HepG2 (cell line): ENCODE results near the gene SRSF6. TPM values are rescaled to one million over a fixed set of nuclear protein-coding genes. Genes with fewer than 3 reads are reported as not detected.
A peak's percentile ranks its signal among the peaks of the same experiment; 100 is the strongest.

Source experiments
- ATAC-seq: fragments of 200-7000 bp; cut with Tn5 transposase; 3 replicates; pipeline ENCODE4 v1.9.1; 2020; ENCODE audit warnings: mild to moderate bottlenecking, moderate library complexity
- BruUV-seq: library from RNA; stranded (reverse); fragments of 400-500 nt; replicated peaks from 2 replicates; lab custom pipeline; 2021; lab: Mats Ljungman, UMichigan
- CTCF ChIA-PET: fragments of 300-600 bp; formaldehyde crosslinking; extraction: SDS; loops from one replicate; lab custom pipeline; 2021; ENCODE audit warnings: low total read pairs, inconsistent platforms, low intra/inter-chr PET ratio; lab: Yijun Ruan, JAX
- POLR2A ChIA-PET: fragments of 350-600 bp; sonication (Branson Sonifier 250); formaldehyde crosslinking; loops from one replicate; lab custom pipeline; 2020; ENCODE audit warnings: antibody characterized with exemption, inconsistent platforms; lab: Yijun Ruan, JAX
- DNase-seq: peaks from one replicate; pipeline ENCODE4 v3.0.0-alpha.2; 2015; ENCODE audit warnings: low spot score
- FAIRE-seq: peaks from 3 replicates; lab custom pipeline; 2011; peaks lifted over from hg19 to GRCh38; lab: Jason Lieb, UNC
- H2AFZ ChIP-seq: one replicate; pipeline ENCODE4 v1.6.1; 2011; ENCODE audit warnings: low read length, inconsistent platforms
- H3K27ac ChIP-seq: fragments of 300-600 bp; 3 replicates; pipeline ENCODE4 v1.8.0; 2011; ENCODE audit warnings: mixed run types, mild to moderate bottlenecking, mixed read lengths, low read length, inconsistent platforms; ENCODE audit not compliant: insufficient read depth; ENCODE audit errors: extremely low read length
- H3K27me3 ChIP-seq, 2 experiments: fragments of 200-600 bp in 1 of 2; 2 replicates in 1 of 2; 3 replicates in 1 of 2; pipeline versions ENCODE4 v1.6.0 to v1.8.0; 2011; ENCODE audit warnings: low read length in 2 of 2, mild to moderate bottlenecking in 2 of 2, moderate library complexity in 2 of 2, inconsistent platforms in 1 of 2; ENCODE audit not compliant: insufficient read depth in 2 of 2, control insufficient read depth in 1 of 2
- H3K36me3 ChIP-seq, 2 experiments: fragments of 200-600 bp in 1 of 2; replicated peaks in 1 of 2; 2 replicates in 1 of 2; 3 replicates in 1 of 2; pipeline versions ENCODE4 v1.5.1 to v1.8.0; 2011; ENCODE audit warnings: low read length in 2 of 2, inconsistent platforms in 1 of 2; ENCODE audit not compliant: insufficient read depth in 2 of 2, control insufficient read depth in 1 of 2
- H3K4me1 ChIP-seq: 2 replicates; pipeline ENCODE4 v1.5.1; 2012; ENCODE audit warnings: low read length, inconsistent platforms; ENCODE audit not compliant: insufficient read depth
- H3K4me2 ChIP-seq: 2 replicates; pipeline ENCODE4 v1.6.0; 2011; ENCODE audit warnings: low read depth, low read length, inconsistent platforms
- H3K4me3 ChIP-seq, 3 experiments: fragments of 200-600 bp in 1 of 3; sonication (generic), shearing (Covaris generic) in 1 of 3; replicated peaks in 1 of 3; 2 replicates each; pipeline ENCODE4 v1.5.1; 2011 to 2016; ENCODE audit warnings: low read length in 3 of 3, inconsistent platforms in 2 of 3, low read depth in 2 of 3, mild to moderate bottlenecking in 2 of 3, control low read depth in 1 of 3, mixed read lengths in 1 of 3; ENCODE audit not compliant: insufficient read depth in 1 of 3
- H3K79me2 ChIP-seq: one replicate; pipeline ENCODE4 v1.6.1; 2011; ENCODE audit warnings: low read length, inconsistent platforms; ENCODE audit not compliant: insufficient read depth
- H3K9ac ChIP-seq: 2 replicates; pipeline ENCODE4 v1.6.0; 2011; ENCODE audit warnings: mild to moderate bottlenecking, low read depth, low read length, inconsistent platforms; ENCODE audit not compliant: insufficient read depth
- H3K9me3 ChIP-seq: 2 replicates; pipeline ENCODE4 v1.5.1; 2012; ENCODE audit warnings: mild to moderate bottlenecking, low read length
- H4K20me1 ChIP-seq: 2 replicates; pipeline ENCODE4 v1.6.0; 2011; ENCODE audit warnings: inconsistent platforms, mild to moderate bottlenecking, low read length, moderate library complexity; ENCODE audit not compliant: insufficient read depth
- FOXA3 ChIP-seq: IDR thresholded peaks from 2 replicates; pipeline ENCODE4 v1.6.1; 2016; ENCODE audit warnings: missing genetic modification reagents, missing compliant biosample characterization
- FOXO1 ChIP-seq: sonication (generic); formaldehyde crosslinking; IDR thresholded peaks from 2 replicates; pipeline ENCODE4 v1.4.0; 2020; ENCODE audit warnings: missing genetic modification reagents
- NFYC ChIP-seq: IDR thresholded peaks from 2 replicates; pipeline ENCODE4 v1.6.1; 2016; ENCODE audit warnings: missing genetic modification reagents, missing compliant biosample characterization
- SRF ChIP-seq: IDR thresholded peaks from 2 replicates; pipeline ENCODE4 v1.6.1; 2011; ENCODE audit warnings: mild to moderate bottlenecking, low read depth, low read length, moderate library complexity
- ZFYVE20 ChIP-seq: sonication (generic); formaldehyde crosslinking; IDR thresholded peaks from 2 replicates; pipeline ENCODE4 v1.8.0; 2023; ENCODE audit warnings: low read depth, mild to moderate bottlenecking, moderate library complexity, missing genetic modification reagents, borderline replicate concordance
- ZNF670 ChIP-seq: sonication (generic); formaldehyde crosslinking; IDR thresholded peaks from 2 replicates; pipeline ENCODE4 v1.8.0; 2022; ENCODE audit warnings: mild to moderate bottlenecking, missing genetic modification reagents, borderline replicate concordance
- ZNF709 ChIP-seq: sonication (generic); formaldehyde crosslinking; IDR thresholded peaks from 2 replicates; pipeline ENCODE4 v1.5.0; 2020; ENCODE audit warnings: mild to moderate bottlenecking, missing genetic modification reagents
- ZNF724P ChIP-seq: sonication (generic); formaldehyde crosslinking; IDR thresholded peaks from 2 replicates; pipeline ENCODE4 v1.8.0; 2022; ENCODE audit warnings: missing genetic modification reagents, borderline replicate concordance
- WGBS: methylation state at CpG from one replicate; pipeline ENCODE4 v1.1.6; 2017; ENCODE audit warnings: low lambda C conversion rate; 5-methylcytosine and 5-hydroxymethylcytosine counted together
- in situ Hi-C: cut with HindIII; loops from 2 replicates; pipeline ENCODE4 v1.10.0; 2017; ENCODE audit warnings: low pct_unique_long_range_greater_than_20kb; ENCODE audit not compliant: extremely low pct_ligation_motif_present
- intact Hi-C: fragments of 100-400 bp; cut with micrococcal nuclease; formaldehyde crosslinking; loops from one replicate; pipeline ENCODE4 v1.10.0; 2022; ENCODE audit not compliant: unreplicated experiment
- polyA plus RNA-seq, 8 experiments: library from polyadenylated mRNA; depleted of rRNA in 3 of 8; stranded (reverse) in 7 of 8; unstranded in 1 of 8; fragments of >200 nt; fragmentation: Illumina TruSeq in 4 of 8; extraction: Trizol in 4 of 8; gene quantifications; 2 replicates each; pipeline versions ENCODE4 v1.2.1 to v1.2.3, GENCODE V29; 2011 to 2016; ENCODE audit warnings: low read depth in 4 of 8, missing spikeins in 1 of 8, mixed read lengths in 1 of 8; ENCODE audit not compliant: insufficient read depth in 1 of 8
- total RNA-seq, 5 experiments: library from RNA; depleted of rRNA; stranded (reverse); fragments of >200 nt; fragmentation: Illumina TruSeq; extraction: Trizol; gene quantifications; 2 replicates each; pipeline ENCODE4 v1.2.3, GENCODE V29; 2016; ENCODE audit warnings: low read depth in 1 of 5
- TF ChIP-seq, protein P1 (sequence below): sonication (generic); formaldehyde crosslinking; conservative IDR thresholded peaks from 2 replicates; pipeline ENCODE4 v1.8.0; 2022; ENCODE audit warnings: mild to moderate bottlenecking, moderate library complexity, missing genetic modification reagents
- TF ChIP-seq, protein P2 (sequence below): sonication (generic); formaldehyde crosslinking; IDR thresholded peaks from 2 replicates; pipeline ENCODE4 v1.4.0; 2020; ENCODE audit warnings: missing genetic modification reagents
- TF ChIP-seq, protein P3 (sequence below): sonication (generic); formaldehyde crosslinking; IDR thresholded peaks from 2 replicates; pipeline ENCODE4 v1.8.1; 2022; ENCODE audit warnings: low read depth, mild to moderate bottlenecking, missing genetic modification reagents
- TF ChIP-seq, protein P4 (sequence below), 2 experiments: fragments of 450-650 bp in 1 of 2; sonication (generic) in 1 of 2; formaldehyde crosslinking; IDR thresholded peaks; 2 replicates each; pipeline versions ENCODE4 v1.5.0 to v1.8.0; 2020 to 2022; ENCODE audit warnings: mild to moderate bottlenecking in 1 of 2, missing genetic modification reagents in 1 of 2
- TF ChIP-seq, protein P5 (sequence below): sonication (generic); formaldehyde crosslinking; IDR thresholded peaks from 2 replicates; pipeline ENCODE4 v1.4.0; 2020; ENCODE audit warnings: missing genetic modification reagents

SRSF6 gene
- total and polyA plus RNA-seq, 2 of the 13 experiments (the other 11 are each of a cell fraction or from before 2014, with no cell fraction given) = 156 to 194 TPM

DNA sequence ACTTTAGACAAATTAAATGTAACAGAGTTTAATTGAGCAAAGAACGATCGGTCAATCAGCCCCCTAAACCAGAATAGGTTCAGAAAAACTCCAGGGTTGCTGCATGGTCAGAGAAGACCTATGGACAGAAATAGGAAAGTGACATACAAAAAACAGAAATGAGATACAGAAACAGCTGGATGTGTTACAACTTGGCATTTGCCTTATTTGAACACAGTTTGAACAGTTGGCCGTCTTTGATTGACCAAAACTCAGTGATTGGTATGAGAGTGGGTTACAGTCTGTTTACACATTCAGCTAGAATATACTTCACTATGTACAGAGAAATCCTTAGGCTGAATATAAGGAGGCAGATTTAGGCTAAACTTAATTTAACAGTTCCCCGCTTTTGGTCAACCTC lies 19.9 kb downstream of the SRSF6 start (continued):
- TF ChIP-seq, protein P1, sequence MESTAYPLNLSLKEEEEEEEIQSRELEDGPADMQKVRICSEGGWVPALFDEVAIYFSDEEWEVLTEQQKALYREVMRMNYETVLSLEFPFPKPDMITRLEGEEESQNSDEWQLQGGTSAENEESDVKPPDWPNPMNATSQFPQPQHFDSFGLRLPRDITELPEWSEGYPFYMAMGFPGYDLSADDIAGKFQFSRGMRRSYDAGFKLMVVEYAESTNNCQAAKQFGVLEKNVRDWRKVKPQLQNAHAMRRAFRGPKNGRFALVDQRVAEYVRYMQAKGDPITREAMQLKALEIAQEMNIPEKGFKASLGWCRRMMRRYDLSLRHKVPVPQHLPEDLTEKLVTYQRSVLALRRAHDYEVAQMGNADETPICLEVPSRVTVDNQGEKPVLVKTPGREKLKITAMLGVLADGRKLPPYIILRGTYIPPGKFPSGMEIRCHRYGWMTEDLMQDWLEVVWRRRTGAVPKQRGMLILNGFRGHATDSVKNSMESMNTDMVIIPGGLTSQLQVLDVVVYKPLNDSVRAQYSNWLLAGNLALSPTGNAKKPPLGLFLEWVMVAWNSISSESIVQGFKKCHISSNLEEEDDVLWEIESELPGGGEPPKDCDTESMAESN (CRISPR knock-in tag) = no peak
- TF ChIP-seq ZNF724P (no peak), ZNF709 (CRISPR knock-in tag) (no peak)

DNA sequence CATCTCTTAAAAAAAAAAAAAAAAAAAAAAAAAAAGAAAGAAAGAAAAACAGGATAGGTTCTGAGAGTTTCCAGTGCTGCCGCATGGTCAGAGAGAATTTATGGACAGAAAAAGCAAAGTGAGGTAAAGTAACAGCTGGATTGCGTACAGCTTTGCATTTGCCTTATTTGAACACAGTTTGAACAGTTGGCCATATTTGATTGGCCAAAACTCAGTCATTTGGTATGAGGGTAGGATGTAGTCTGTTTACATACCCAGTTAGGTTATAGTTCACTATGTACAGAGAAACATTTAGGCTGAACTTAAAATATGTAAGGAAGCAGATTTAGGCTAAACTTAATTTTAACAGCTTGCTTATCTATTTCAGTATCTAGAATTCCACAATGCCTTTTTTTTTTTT lies 32.3 kb downstream of the SRSF6 start:
- ATAC-seq (peak; percentile 47; the same call in 2 of the 3 replicates), DNase-seq (no peak), FAIRE-seq (no peak)
- H3K27ac ChIP-seq = no peak overlapping the region
- H3K27me3 ChIP-seq = no peaks in the 10 kb centered on the region
- intact Hi-C loops = no loop called here
- WGBS = 53% methylated on average over 2 of the region's 2 CpGs
- in situ Hi-C loops = no loop called here
- CTCF ChIA-PET = no interaction called here
- no peaks in the 10 kb centered on the region for H3K4me1 ChIP-seq
- 0 out of 2 replicates have a peak overlapping the region, but pooled peaks have one; percentile 37 for H3K4me2 ChIP-seq
- peaks cover 9% of the 10 kb centered on the region for H3K9me3 ChIP-seq
- H2AFZ ChIP-seq = no peak overlapping the region
- H3K79me2 ChIP-seq = no peaks in the 10 kb centered on the region
- H4K20me1 ChIP-seq = no peaks in the 10 kb centered on the region
- H3K4me3 ChIP-seq = no peak overlapping the region
- BruUV-seq = no TSS peak
- H3K9ac ChIP-seq = no peak overlapping the region
- POLR2A ChIA-PET = interaction anchor here (1.2 to 1.3 kb wide), 3 partner anchors 24 to 33 kb away, joined by 4 to 6 read pairs (median 6); partner anchors contain the start of gene SRSF6
- no peaks in the 10 kb centered on the region for H3K36me3 ChIP-seq
- TF ChIP-seq SRF (peak; percentile 83), ZNF670 (no peak), FOXO1 (CRISPR knock-in tag) (no peak), NFYC (CRISPR knock-in tag) (0 out of 2 replicates have a peak, but pooled peaks have one; percentile 14), ZFYVE20 (CRISPR knock-in tag) (no peak), FOXA3 (CRISPR knock-in tag) (peak; percentile 32; the same call in 1 of the 2 replicates)
- TF ChIP-seq, protein P2, sequence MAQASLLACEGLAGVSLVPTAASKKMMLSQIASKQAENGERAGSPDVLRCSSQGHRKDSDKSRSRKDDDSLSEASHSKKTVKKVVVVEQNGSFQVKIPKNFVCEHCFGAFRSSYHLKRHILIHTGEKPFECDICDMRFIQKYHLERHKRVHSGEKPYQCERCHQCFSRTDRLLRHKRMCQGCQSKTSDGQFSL (CRISPR knock-in tag) = no peak
- TF ChIP-seq, protein P3, sequence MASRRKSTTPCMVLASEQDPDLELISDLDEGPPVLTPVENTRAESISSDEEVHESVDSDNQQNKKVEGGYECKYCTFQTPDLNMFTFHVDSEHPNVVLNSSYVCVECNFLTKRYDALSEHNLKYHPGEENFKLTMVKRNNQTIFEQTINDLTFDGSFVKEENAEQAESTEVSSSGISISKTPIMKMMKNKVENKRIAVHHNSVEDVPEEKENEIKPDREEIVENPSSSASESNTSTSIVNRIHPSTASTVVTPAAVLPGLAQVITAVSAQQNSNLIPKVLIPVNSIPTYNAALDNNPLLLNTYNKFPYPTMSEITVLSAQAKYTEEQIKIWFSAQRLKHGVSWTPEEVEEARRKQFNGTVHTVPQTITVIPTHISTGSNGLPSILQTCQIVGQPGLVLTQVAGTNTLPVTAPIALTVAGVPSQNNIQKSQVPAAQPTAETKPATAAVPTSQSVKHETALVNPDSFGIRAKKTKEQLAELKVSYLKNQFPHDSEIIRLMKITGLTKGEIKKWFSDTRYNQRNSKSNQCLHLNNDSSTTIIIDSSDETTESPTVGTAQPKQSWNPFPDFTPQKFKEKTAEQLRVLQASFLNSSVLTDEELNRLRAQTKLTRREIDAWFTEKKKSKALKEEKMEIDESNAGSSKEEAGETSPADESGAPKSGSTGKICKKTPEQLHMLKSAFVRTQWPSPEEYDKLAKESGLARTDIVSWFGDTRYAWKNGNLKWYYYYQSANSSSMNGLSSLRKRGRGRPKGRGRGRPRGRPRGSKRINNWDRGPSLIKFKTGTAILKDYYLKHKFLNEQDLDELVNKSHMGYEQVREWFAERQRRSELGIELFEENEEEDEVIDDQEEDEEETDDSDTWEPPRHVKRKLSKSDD (CRISPR knock-in tag) = no peak
- TF ChIP-seq, protein P4, sequence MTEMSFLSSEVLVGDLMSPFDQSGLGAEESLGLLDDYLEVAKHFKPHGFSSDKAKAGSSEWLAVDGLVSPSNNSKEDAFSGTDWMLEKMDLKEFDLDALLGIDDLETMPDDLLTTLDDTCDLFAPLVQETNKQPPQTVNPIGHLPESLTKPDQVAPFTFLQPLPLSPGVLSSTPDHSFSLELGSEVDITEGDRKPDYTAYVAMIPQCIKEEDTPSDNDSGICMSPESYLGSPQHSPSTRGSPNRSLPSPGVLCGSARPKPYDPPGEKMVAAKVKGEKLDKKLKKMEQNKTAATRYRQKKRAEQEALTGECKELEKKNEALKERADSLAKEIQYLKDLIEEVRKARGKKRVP (CRISPR knock-in tag; IDR thresholded peaks at IDR 0.05) = peak in 1 of 2 experiments; percentile 66; a peak in 2 of 4 replicates
- TF ChIP-seq, protein P5, sequence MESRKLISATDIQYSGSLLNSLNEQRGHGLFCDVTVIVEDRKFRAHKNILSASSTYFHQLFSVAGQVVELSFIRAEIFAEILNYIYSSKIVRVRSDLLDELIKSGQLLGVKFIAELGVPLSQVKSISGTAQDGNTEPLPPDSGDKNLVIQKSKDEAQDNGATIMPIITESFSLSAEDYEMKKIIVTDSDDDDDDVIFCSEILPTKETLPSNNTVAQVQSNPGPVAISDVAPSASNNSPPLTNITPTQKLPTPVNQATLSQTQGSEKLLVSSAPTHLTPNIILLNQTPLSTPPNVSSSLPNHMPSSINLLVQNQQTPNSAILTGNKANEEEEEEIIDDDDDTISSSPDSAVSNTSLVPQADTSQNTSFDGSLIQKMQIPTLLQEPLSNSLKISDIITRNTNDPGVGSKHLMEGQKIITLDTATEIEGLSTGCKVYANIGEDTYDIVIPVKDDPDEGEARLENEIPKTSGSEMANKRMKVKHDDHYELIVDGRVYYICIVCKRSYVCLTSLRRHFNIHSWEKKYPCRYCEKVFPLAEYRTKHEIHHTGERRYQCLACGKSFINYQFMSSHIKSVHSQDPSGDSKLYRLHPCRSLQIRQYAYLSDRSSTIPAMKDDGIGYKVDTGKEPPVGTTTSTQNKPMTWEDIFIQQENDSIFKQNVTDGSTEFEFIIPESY = no peak
